GM12892 (cell line): ENCODE data around the gene RPUSD1.

Experiments
- POLR2A ChIP-seq: IDR thresholded peaks from 2 replicates; pipeline ENCODE4 v1.6.1; 2011; ENCODE audit warnings: low read depth, low read length, control low read depth
- TAF1 ChIP-seq: IDR thresholded peaks from 2 replicates; pipeline ENCODE4 v1.6.1; 2011; ENCODE audit warnings: low read depth, mild to moderate bottlenecking, control low read depth, low read length, borderline replicate concordance

DNA sequence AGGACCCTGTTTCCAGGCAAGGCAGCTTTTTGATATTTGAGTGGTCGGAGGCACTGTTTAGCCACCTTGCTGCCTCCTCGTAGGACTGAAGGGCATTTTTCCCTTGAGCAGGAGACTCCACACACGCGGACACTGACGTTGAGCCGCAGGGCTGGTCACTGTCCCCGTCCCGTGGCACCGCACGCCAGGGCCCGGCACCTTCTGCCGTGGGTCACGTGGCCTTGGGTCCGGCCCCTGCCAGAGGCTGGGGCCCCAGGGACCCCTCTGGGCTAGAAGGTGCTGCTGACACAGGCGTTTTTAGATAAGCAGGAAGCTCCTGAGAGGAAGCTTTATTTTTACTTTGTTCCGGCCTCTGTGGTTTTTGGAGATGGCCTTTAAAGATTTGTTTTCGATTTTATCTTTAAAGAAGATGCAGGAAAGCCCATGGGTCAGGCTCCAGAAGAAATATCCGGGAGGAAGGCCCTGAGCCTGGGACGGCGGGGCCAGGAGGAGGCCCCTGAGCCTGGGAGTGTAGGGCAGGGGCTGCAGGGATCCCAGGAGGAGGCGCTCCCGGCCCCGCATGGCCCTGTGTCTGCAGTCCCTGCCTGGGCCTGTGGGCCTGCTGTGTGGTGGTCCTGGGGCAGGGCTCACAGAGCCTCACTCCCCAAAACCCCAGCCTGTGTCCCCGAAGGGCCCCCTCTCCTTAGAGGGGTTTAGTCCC lies 42.8 kb upstream of the RPUSD1 start:
- no peak for TF ChIP-seq TAF1
- no peak for TF ChIP-seq POLR2A
